ENCODE data around the gene CENPB.
A peak's percentile ranks its signal among the peaks of the same experiment; 100 is the strongest.

Gene CENPB

GRCh38 chr20:3801299-3801698 is 14.8 kb upstream of the CENPB start:
- Histone ChIP-seq H3K4me1 (ENCODE audit: control insufficient read depth, low read length) (peaks cover 39% of the 10 kb centered on the region), H3K4me2 (ENCODE audit: low read length) (no peak overlapping the region), H3K79me2 (ENCODE audit: control insufficient read depth, low read length) (peaks cover 26% of the 10 kb centered on the region), H4K20me1 (ENCODE audit: control insufficient read depth, insufficient read depth, low read depth, low read length) (no peaks in the 10 kb centered on the region), H3K36me3 (ENCODE audit: control insufficient read depth, low read length) (peaks cover 71% of the 10 kb centered on the region), H3K27me3 (ENCODE audit: control insufficient read depth, low read length) (no peaks in the 10 kb centered on the region), H3K9me3 (ENCODE audit: control insufficient read depth, insufficient read depth, low read length) (no peaks in the 10 kb centered on the region), H3K4me3 (ENCODE audit: low read length) (no peak overlapping the region), H3K27ac (ENCODE audit: low read depth, low read length) (no peak overlapping the region), H3F3A (ENCODE audit: control insufficient read depth, insufficient read depth) (peaks cover 11% of the 10 kb centered on the region; the same call in 1 of the 2 replicates), H3K9me2 (replicated peaks; ENCODE audit: control insufficient read depth, low read length) (no peaks in the 10 kb centered on the region)
- TF ChIP-seq EZH2phosphoT487 (IDR thresholded peaks at IDR 0.05; ENCODE audit: borderline replicate concordance, low read length) = no peak
- TF ChIP-seq CTCF (IDR thresholded peaks at IDR 0.05; ENCODE audit: low read depth, low read length, poor library complexity, severe bottlenecking) = no peak

GRCh38 chr20:3800878-3801260 is 14.3 kb upstream of the CENPB start:
- Histone ChIP-seq H3K4me2 (ENCODE audit: low read length) (no peak overlapping the region), H3K9me3 (ENCODE audit: control insufficient read depth, insufficient read depth, low read length) (no peaks in the 10 kb centered on the region), H3K27me3 (ENCODE audit: control insufficient read depth, low read length) (no peaks in the 10 kb centered on the region), H3K79me2 (ENCODE audit: control insufficient read depth, low read length) (peaks cover 26% of the 10 kb centered on the region), H3K27ac (ENCODE audit: low read depth, low read length) (no peak overlapping the region), H3F3A (ENCODE audit: control insufficient read depth, insufficient read depth) (peaks cover 11% of the 10 kb centered on the region; the same call in 1 of the 2 replicates), H3K36me3 (ENCODE audit: control insufficient read depth, low read length) (peaks cover 68% of the 10 kb centered on the region), H3K4me3 (ENCODE audit: low read length) (no peak overlapping the region), H3K9me2 (replicated peaks; ENCODE audit: control insufficient read depth, low read length) (no peaks in the 10 kb centered on the region), H4K20me1 (ENCODE audit: control insufficient read depth, insufficient read depth, low read depth, low read length) (no peaks in the 10 kb centered on the region), H3K4me1 (ENCODE audit: control insufficient read depth, low read length) (peaks cover 39% of the 10 kb centered on the region)
- TF ChIP-seq EZH2phosphoT487 (IDR thresholded peaks at IDR 0.05; ENCODE audit: borderline replicate concordance, low read length) (no peak), CTCF (IDR thresholded peaks at IDR 0.05; ENCODE audit: low read depth, low read length, poor library complexity, severe bottlenecking) (no peak)

GRCh38 chr20:3800256-3800877 is 13.8 kb upstream of the CENPB start:
- H4K20me1 ChIP-seq (ENCODE audit: control insufficient read depth, insufficient read depth, low read depth, low read length) = no peaks in the 10 kb centered on the region
- peaks cover 11% of the 10 kb centered on the region; the same call in 1 of the 2 replicates for H3F3A ChIP-seq (ENCODE audit: control insufficient read depth, insufficient read depth)
- peaks cover 44% of the 10 kb centered on the region for H3K4me1 ChIP-seq (ENCODE audit: control insufficient read depth, low read length)
- no peaks in the 10 kb centered on the region for H3K9me3 ChIP-seq (ENCODE audit: control insufficient read depth, insufficient read depth, low read length)
- H3K79me2 ChIP-seq (ENCODE audit: control insufficient read depth, low read length) = peaks cover 26% of the 10 kb centered on the region
- H3K36me3 ChIP-seq (ENCODE audit: control insufficient read depth, low read length) = peaks cover 63% of the 10 kb centered on the region
- no peak overlapping the region for H3K27ac ChIP-seq (ENCODE audit: low read depth, low read length)
- no peaks in the 10 kb centered on the region for H3K27me3 ChIP-seq (ENCODE audit: control insufficient read depth, low read length)
- H3K4me3 ChIP-seq (ENCODE audit: low read length) = peak overlapping the region; percentile 75
- no peaks in the 10 kb centered on the region for H3K9me2 ChIP-seq (replicated peaks; ENCODE audit: control insufficient read depth, low read length)
- H3K4me2 ChIP-seq (ENCODE audit: low read length) = peak overlapping the region; percentile 83
- no peak for TF ChIP-seq CTCF (IDR thresholded peaks at IDR 0.05; ENCODE audit: low read depth, low read length, poor library complexity, severe bottlenecking)
- no peak for TF ChIP-seq EZH2phosphoT487 (IDR thresholded peaks at IDR 0.05; ENCODE audit: borderline replicate concordance, low read length)

Measured in DOHH2 (cell line).